Esophagus (tissue), 2 donors: ENCODE measurements around the gene ADAMTS12. TPM values are rescaled to one million over a fixed set of nuclear protein-coding genes. Genes with fewer than 3 reads are reported as not detected.

Source experiments
- polyA plus RNA-seq, 2 donors: library from polyadenylated mRNA; stranded (reverse); fragments of 200-250 nt; gene quantifications; one replicate each; pipeline ENCODE4 v1.2.3, GENCODE V29; 2013
- donor health status: healthy with polysubstance abuse.
- donor health status: Bipolar disorder and iron deficiency.

Gene ADAMTS12
- polyA plus RNA-seq, 2 donors, result 0.06 to 0.20 TPM

Other genes starting within 250 kb of the ADAMTS12 start
- gene RXFP3, start 44.4 kb upstream of the ADAMTS12 start, polyA plus RNA-seq, result not detected
- not detected for gene SLC45A2, start 92.7 kb upstream of the ADAMTS12 start, polyA plus RNA-seq
- 10 to 100 TPM; 14.4 to 19.9 TPM for gene AMACR, start 116.1 kb upstream of the ADAMTS12 start, polyA plus RNA-seq
- 1 to 10 TPM; 1.2 to 5.0 TPM for gene C1QTNF3, start 151.2 kb upstream of the ADAMTS12 start, polyA plus RNA-seq